PC-3 (cell line): ENCODE data around the gene USO1.

ENCODE experiments used
- EZH2phosphoT487 ChIP-seq: fragments of 300-600 bp; sonication (generic); IDR thresholded peaks from 2 replicates; pipeline ENCODE4 v1.6.1; 2018; ENCODE audit warnings: mild to moderate bottlenecking, antibody characterized with exemption, low read length, borderline replicate concordance
- TF ChIP-seq, protein P1 (sequence below): fragments of 300-600 bp; sonication (generic); conservative IDR thresholded peaks from 2 replicates; pipeline ENCODE4 v1.5.1; 2017; ENCODE audit warnings: antibody characterized with exemption, low read depth, mild to moderate bottlenecking, low read length

GRCh38 chr4:75781305-75781704, 56.9 kb downstream of the USO1 start:
- TF ChIP-seq, protein P1, sequence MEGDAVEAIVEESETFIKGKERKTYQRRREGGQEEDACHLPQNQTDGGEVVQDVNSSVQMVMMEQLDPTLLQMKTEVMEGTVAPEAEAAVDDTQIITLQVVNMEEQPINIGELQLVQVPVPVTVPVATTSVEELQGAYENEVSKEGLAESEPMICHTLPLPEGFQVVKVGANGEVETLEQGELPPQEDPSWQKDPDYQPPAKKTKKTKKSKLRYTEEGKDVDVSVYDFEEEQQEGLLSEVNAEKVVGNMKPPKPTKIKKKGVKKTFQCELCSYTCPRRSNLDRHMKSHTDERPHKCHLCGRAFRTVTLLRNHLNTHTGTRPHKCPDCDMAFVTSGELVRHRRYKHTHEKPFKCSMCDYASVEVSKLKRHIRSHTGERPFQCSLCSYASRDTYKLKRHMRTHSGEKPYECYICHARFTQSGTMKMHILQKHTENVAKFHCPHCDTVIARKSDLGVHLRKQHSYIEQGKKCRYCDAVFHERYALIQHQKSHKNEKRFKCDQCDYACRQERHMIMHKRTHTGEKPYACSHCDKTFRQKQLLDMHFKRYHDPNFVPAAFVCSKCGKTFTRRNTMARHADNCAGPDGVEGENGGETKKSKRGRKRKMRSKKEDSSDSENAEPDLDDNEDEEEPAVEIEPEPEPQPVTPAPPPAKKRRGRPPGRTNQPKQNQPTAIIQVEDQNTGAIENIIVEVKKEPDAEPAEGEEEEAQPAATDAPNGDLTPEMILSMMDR: no peak
- TF ChIP-seq EZH2phosphoT487: no peak
